ENCODE data around the gene TPCN1. TPM values are rescaled to one million over a fixed set of nuclear protein-coding genes. Genes with fewer than 3 reads are reported as not detected.
A peak's percentile ranks its signal among the peaks of the same experiment; 100 is the strongest.

The TPCN1 gene
- polyA plus RNA-seq, 1 experiment: 31.9 TPM

DNA sequence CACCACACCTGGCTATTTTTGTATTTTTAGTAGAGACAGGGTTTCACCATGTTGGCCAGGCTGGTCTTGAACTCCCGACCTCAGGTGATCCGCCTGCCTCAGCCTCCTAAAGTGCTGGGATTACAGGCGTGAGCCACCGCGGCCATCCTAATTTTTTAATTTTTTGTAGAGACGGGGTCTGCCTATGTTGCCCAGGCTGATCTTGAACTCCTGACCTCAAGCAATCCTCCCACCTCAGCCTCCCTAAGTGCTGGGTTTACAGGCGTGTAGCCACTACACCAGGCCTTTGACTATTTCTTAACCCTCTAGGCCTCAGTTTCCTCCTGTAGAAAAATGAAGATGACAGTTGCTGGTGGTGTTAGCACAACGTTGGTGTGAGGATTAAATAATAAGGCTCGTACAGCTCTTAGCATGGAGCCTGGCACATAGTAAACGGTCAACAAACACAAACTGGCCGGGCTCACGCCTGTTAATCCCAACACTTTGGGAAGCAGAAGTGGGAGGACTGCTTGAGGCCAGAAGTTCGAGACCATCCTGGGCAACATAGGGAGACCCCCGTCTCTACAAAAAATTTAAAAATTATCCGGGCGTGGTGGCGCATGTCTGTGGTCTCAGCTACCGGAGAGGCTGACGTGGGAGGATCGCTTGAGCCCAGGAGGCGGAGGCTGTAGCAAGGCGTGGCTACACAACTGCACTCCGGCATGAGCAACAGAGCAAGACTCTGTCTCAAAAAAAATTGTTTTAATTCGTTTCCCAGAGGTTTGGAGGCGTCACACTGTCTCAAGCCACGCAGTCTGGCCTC lies 37.0 kb upstream of the TPCN1 start:
- no peaks in the 10 kb centered on the region for H3K27me3 ChIP-seq (ENCODE audit: control insufficient read depth, insufficient read depth, low read length)
- TF ChIP-seq, protein P1, sequence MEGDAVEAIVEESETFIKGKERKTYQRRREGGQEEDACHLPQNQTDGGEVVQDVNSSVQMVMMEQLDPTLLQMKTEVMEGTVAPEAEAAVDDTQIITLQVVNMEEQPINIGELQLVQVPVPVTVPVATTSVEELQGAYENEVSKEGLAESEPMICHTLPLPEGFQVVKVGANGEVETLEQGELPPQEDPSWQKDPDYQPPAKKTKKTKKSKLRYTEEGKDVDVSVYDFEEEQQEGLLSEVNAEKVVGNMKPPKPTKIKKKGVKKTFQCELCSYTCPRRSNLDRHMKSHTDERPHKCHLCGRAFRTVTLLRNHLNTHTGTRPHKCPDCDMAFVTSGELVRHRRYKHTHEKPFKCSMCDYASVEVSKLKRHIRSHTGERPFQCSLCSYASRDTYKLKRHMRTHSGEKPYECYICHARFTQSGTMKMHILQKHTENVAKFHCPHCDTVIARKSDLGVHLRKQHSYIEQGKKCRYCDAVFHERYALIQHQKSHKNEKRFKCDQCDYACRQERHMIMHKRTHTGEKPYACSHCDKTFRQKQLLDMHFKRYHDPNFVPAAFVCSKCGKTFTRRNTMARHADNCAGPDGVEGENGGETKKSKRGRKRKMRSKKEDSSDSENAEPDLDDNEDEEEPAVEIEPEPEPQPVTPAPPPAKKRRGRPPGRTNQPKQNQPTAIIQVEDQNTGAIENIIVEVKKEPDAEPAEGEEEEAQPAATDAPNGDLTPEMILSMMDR (IDR thresholded peaks at IDR 0.05; ENCODE audit: insufficient read depth, low read depth, low read length): no peak
- peak overlapping the region; percentile 95 for H3K4me3 ChIP-seq (ENCODE audit: low read depth, low read length)
- DNase-seq (ENCODE audit: low read depth): no peak
- peaks cover 9% of the 10 kb centered on the region for H3K36me3 ChIP-seq (ENCODE audit: control insufficient read depth, insufficient read depth, low read length)
- ChIA-PET POLR2A (no interaction called here), CTCF (interaction anchor here (0.6 to 1.7 kb wide), 4 partner anchors 10 to 748 kb away, joined by 3 to 10 read pairs (median 4); no protein-coding TSS in a partner anchor)

GRCh38 chr12:113184900-113185179 lies 36.4 kb upstream of the TPCN1 start:
- H3K36me3 ChIP-seq (ENCODE audit: control insufficient read depth, insufficient read depth, low read length): peaks cover 5% of the 10 kb centered on the region
- TF ChIP-seq, protein P1 (IDR thresholded peaks at IDR 0.05; ENCODE audit: insufficient read depth, low read depth, low read length): no peak

DNA sequence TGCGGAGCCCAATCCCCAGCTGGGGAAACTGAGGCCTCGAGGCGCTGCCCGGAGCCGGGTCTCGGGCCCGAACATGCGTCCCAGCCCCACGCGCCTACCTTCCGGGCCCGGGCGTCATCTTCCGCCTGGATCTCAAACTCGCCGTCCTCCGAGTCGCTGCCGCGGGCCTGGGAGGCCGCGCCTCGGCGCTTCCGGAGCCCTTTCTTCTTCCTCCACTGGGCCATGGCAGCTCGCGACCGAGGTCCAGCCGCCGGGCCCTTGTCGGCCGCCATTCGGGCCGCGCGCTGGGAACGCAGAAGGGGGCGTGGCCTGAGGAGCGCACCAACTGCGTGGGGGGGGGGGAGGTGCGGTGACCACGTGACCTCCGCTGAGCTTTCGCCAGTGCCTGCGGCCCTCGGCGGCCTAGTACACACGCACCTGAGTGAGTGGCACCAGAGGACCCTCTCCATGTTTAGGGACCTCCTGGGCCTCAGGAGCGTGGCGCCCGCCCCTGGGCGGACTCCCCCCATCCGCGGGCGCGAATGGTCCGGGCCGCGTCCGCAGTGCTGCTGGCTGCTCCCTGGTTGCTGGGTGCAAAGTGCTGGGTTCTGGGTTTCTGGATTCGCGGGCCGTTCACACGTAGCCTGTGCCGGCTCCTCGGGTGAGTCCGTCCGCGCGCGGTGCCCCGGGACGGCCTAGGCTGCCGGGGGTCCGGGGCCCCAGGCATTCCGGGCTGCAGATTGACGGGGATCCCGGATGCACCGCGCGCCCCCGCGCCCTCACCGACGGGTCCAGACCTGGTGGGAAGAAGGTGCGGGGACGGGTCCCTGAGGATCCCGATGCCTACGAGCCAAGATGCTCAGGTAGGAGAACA lies 35.9 kb upstream of the TPCN1 start, which contains the start of the genes DDX54 and RITA1:
TSS of gene DDX54 (minus strand) at position 299 of the 853 bp plus-strand sequence. CDS start at position 272, 27 bp downstream.
TSS of gene RITA1 (plus strand) at position 542 of the 853 bp plus-strand sequence. CDS start 1,026 bp downstream, outside the sequence.
- TF ChIP-seq, protein P1 (IDR thresholded peaks at IDR 0.05; ENCODE audit: insufficient read depth, low read depth, low read length): no peak
- DNase-seq (ENCODE audit: low read depth): no peak
- H3K4me3 ChIP-seq (ENCODE audit: low read depth, low read length): peak within 1 kb of the TSS; percentile 95
- no peaks in the 10 kb centered on the region for H3K27me3 ChIP-seq (ENCODE audit: control insufficient read depth, insufficient read depth, low read length)
- POLR2A ChIA-PET: interaction anchor here (0.5 to 0.6 kb wide), 2 partner anchors 31 to 1157 kb away, joined by 6 to 9 read pairs; no protein-coding TSS in a partner anchor
- H3K36me3 ChIP-seq (ENCODE audit: control insufficient read depth, insufficient read depth, low read length): peaks cover 4% of the 10 kb centered on the region; the same call in 1 of the 2 replicates
- CTCF ChIA-PET: interaction anchor here (1.0 to 3.2 kb wide), 4 partner anchors 11 to 240 kb away, joined by 3 to 13 read pairs (median 7); no protein-coding TSS in a partner anchor

More at GRCh38 chr12:113184900-113185179, 36.4 kb upstream of the TPCN1 start:
- POLR2A ChIA-PET: no interaction called here
- Histone ChIP-seq H3K27me3 (ENCODE audit: control insufficient read depth, insufficient read depth, low read length) (no peaks in the 10 kb centered on the region), H3K4me3 (ENCODE audit: low read depth, low read length) (peak overlapping the region; percentile 95)
- CTCF ChIA-PET: interaction anchor here (1.0 to 1.7 kb wide), 3 partner anchors 11 to 240 kb away, joined by 3 to 10 read pairs (median 4); no protein-coding TSS in a partner anchor
- no peak for DNase-seq (ENCODE audit: low read depth)

DNA sequence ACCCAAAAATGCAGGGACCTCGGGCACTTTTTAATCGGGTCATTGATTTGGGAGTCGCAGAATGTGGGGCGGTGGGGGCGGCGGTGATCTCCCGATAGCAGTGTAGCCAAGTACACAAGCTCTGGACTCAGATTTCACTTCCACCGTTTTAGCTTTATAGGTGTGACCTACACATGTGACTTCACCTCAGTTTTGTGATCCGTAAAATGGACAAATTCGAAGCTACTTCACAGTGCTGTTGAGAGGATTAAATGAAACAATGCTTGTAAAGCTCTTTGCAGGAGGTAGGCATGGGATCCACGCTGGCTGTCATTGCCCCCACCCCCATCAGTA lies 35.3 kb upstream of the TPCN1 start:
- Histone ChIP-seq H3K4me3 (ENCODE audit: low read depth, low read length) (peak overlapping the region; percentile 95), H3K36me3 (ENCODE audit: control insufficient read depth, insufficient read depth, low read length) (peaks cover under 1% of the 10 kb centered on the region; the same call in 1 of the 2 replicates), H3K27me3 (ENCODE audit: control insufficient read depth, insufficient read depth, low read length) (no peaks in the 10 kb centered on the region)
- ChIA-PET CTCF (interaction anchor here (1.0 to 3.2 kb wide), 2 partner anchors 12 to 71 kb away, joined by 3 to 13 read pairs; no protein-coding TSS in a partner anchor), POLR2A (interaction anchor here (0.5 to 0.6 kb wide), 2 partner anchors 30 to 1156 kb away, joined by 6 to 9 read pairs; no protein-coding TSS in a partner anchor)
- TF ChIP-seq, protein P1 (IDR thresholded peaks at IDR 0.05; ENCODE audit: insufficient read depth, low read depth, low read length): no peak
- DNase-seq (ENCODE audit: low read depth): no peak

All from BJ (cell line).